Epithelial cell of esophagus (primary cell): ENCODE data around the gene DAZAP2.
"Not testable (repeated sequence)": the region's sequence is repeated elsewhere in the genome, so short reads cannot be mapped to it uniquely, and the experiment has no call there.

Experiments
- DNase-seq: peaks from one replicate; pipeline ENCODE4 v3.0.0; 2010; ENCODE audit warnings: low read depth
- H3K4me3 ChIP-seq: 2 replicates; pipeline ENCODE4 v1.5.1; 2011; ENCODE audit warnings: mild to moderate bottlenecking, low read length, control low read depth
- CTCF ChIP-seq: IDR thresholded peaks from 2 replicates; pipeline ENCODE4 v1.5.1; 2011; ENCODE audit warnings: low read depth, mild to moderate bottlenecking, low read length, control low read depth, inconsistent platforms; ENCODE audit not compliant: insufficient read depth; ENCODE audit errors: missing control alignments

DAZAP2 gene

GRCh38 chr12:51281202-51281924 lies 42.7 kb downstream of the DAZAP2 start:
- TF ChIP-seq CTCF: no peak
- no peak overlapping the region for H3K4me3 ChIP-seq
- DNase-seq: peak; percentile 86

DNA sequence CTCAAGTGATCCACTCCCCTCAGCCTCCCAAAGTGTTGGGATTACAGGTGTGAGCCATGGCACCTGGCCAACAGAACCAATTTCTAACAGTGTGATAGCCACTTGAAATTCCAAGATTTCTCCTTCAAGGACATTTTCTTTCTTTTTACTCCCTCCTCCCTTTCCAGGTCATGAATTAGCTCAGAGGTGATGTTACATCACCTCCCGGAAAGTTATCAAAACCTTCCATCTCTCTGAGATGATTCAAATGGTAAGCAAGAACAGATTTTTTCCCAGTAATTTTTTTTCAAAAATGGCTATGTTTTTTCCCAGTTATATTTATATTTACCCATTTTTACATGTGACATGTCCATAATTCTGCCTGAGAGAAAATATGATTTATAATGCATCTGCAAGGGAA lies 47.2 kb downstream of the DAZAP2 start:
- TF ChIP-seq CTCF: no peak
- no peak overlapping the region for H3K4me3 ChIP-seq
- DNase-seq: no peak

- H3K4me3 ChIP-seq, DNase-seq: not testable (repeated sequence)
These were observed 53.2 kb downstream of the DAZAP2 start for GRCh38 chr12:51291603-51292513.
